ENCODE measurements around the gene ANGPTL2. TPM values are rescaled to one million over a fixed set of nuclear protein-coding genes. Genes with fewer than 3 reads are reported as not detected.
"Not testable (repeated sequence)": the region's sequence is repeated elsewhere in the genome, so short reads cannot be mapped to it uniquely, and the experiment has no call there.

ANGPTL2 gene, protein sequence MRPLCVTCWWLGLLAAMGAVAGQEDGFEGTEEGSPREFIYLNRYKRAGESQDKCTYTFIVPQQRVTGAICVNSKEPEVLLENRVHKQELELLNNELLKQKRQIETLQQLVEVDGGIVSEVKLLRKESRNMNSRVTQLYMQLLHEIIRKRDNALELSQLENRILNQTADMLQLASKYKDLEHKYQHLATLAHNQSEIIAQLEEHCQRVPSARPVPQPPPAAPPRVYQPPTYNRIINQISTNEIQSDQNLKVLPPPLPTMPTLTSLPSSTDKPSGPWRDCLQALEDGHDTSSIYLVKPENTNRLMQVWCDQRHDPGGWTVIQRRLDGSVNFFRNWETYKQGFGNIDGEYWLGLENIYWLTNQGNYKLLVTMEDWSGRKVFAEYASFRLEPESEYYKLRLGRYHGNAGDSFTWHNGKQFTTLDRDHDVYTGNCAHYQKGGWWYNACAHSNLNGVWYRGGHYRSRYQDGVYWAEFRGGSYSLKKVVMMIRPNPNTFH
- total RNA-seq: 10 to 100 TPM; 17.3 to 21.3 (median 19.8) TPM

DNA sequence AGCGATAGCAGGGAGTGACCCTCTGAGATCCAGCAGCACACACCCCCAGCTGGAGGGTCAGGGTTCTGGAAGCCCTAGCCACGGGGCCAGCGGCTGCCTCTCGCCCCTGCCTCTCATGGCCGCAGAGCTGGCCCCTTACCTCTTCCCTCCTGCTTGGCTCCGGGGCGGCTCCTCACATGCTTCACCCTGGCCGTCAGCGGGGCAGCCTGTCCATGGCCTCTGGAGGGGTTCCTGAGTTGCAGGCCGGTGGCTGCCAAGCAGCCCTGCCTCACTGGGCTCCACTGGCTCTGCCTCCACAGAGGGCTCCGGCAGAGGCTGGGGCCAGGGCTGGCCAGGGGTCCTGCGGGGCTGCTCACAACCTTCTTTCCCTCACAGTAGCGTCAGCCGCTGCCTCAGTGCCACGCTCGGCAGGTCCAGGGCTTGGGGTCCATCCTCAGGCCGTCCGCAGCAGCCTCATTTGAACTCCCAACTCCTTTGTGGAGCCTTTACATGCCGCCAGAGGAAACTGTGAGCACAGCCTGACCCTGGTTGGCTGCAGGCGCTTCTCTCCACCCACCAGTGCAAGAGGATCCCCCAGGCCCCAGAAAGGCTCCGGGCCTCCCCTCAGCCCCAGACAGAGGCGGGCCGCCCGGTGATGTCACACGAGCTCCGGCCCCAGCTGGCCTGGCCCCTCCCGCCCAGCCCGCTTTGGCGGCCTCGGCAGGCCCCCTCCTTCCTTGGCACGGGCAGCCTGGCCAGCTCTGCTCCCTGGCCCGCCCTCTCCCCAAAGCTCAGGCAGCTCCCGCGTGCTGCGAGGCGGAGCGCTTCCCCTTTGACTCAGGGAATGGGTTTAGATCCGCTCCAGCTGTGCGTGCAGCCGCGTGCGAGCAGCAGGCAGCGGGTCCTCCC is at the start of gene ANGPTL2:
Gene ANGPTL2 (minus strand): TSS at position 460 of the 888 bp plus-strand sequence. CDS start 13,904 bp downstream, outside the sequence.
- H3K36me3 ChIP-seq: no peaks in the 10 kb centered on the region
- H3K27ac ChIP-seq: peak within 1 kb of the TSS; percentile 76
- no peak for TF ChIP-seq EP300 (IDR thresholded peaks at IDR 0.05)
- TF ChIP-seq, protein P1, sequence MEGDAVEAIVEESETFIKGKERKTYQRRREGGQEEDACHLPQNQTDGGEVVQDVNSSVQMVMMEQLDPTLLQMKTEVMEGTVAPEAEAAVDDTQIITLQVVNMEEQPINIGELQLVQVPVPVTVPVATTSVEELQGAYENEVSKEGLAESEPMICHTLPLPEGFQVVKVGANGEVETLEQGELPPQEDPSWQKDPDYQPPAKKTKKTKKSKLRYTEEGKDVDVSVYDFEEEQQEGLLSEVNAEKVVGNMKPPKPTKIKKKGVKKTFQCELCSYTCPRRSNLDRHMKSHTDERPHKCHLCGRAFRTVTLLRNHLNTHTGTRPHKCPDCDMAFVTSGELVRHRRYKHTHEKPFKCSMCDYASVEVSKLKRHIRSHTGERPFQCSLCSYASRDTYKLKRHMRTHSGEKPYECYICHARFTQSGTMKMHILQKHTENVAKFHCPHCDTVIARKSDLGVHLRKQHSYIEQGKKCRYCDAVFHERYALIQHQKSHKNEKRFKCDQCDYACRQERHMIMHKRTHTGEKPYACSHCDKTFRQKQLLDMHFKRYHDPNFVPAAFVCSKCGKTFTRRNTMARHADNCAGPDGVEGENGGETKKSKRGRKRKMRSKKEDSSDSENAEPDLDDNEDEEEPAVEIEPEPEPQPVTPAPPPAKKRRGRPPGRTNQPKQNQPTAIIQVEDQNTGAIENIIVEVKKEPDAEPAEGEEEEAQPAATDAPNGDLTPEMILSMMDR (IDR thresholded peaks at IDR 0.05): no peak
- peak in 1 of 2 donors; percentile 56 for TF ChIP-seq POLR2A (IDR thresholded peaks at IDR 0.05)
- peak in 2 of 3 donors; percentile 35 to 70 for TF ChIP-seq POLR2AphosphoS5 (IDR thresholded peaks at IDR 0.05)
- peaks cover 57% of the 10 kb centered on the region for H3K4me1 ChIP-seq
- H3K4me3 ChIP-seq: peak within 1 kb of the TSS; percentile 49
- peak; percentile 91 to 94 for DNase-seq (ENCODE audit: low spot score in 2 of 2)
- no peaks in the 10 kb centered on the region for H3K9me3 ChIP-seq
- H3K27me3 ChIP-seq: no peaks in the 10 kb centered on the region
- 0% methylated on average over 1 of the region's 43 CpGs for WGBS

DNA sequence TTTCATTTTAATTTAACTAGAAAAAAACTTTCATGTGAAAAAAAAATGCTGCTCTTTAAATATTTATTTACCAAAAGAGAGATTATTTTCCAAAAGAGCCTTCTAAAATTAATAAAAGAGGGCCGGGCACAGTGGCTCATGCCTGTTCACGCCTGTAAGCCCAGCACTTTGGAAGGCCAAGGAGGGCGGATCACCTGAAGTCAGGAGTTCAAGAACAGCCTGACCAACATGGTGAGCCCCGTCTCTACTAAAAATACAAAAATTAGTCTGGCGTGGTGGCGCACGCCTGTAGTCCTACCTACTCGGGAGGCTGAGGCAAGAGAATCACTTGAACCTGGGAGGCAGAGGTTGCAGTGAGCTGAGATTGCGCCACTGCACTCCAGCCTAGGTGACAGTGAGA is 48.9 kb upstream of the ANGPTL2 start:
- not testable (repeated sequence) for H3K36me3 ChIP-seq, H3K4me1 ChIP-seq, H3K4me3 ChIP-seq, H3K27me3 ChIP-seq, H3K9me3 ChIP-seq, H3K27ac ChIP-seq
- DNase-seq (ENCODE audit: low spot score in 2 of 2): peak in 1 of 2 donors; percentile 38
- 95% methylated on average over 9 of the region's 9 CpGs for WGBS

GRCh38 chr9:127170652-127171051 is 48.2 kb upstream of the ANGPTL2 start:
- H3K9me3 ChIP-seq: no peaks in the 10 kb centered on the region
- peak in 1 of 2 donors; percentile 31 for DNase-seq (ENCODE audit: low spot score in 2 of 2)
- H3K27ac ChIP-seq: no peak overlapping the region
- WGBS: 84% methylated on average over 2 of the region's 2 CpGs
- H3K4me3 ChIP-seq: no peak overlapping the region
- no peaks in the 10 kb centered on the region for H3K36me3 ChIP-seq
- H3K4me1 ChIP-seq: no peaks in the 10 kb centered on the region
- no peaks in the 10 kb centered on the region for H3K27me3 ChIP-seq
- TF ChIP-seq POLR2A (IDR thresholded peaks at IDR 0.05) (no peak), EP300 (IDR thresholded peaks at IDR 0.05) (no peak)

GRCh38 chr9:127170103-127170502 is 47.7 kb upstream of the ANGPTL2 start:
- DNase-seq (ENCODE audit: low spot score in 2 of 2): peak in 1 of 2 donors; percentile 16
- no peaks in the 10 kb centered on the region for H3K27me3 ChIP-seq
- WGBS: 93% methylated on average over 4 of the region's 4 CpGs
- H3K4me3 ChIP-seq: no peak overlapping the region
- no peaks in the 10 kb centered on the region for H3K4me1 ChIP-seq
- no peaks in the 10 kb centered on the region for H3K36me3 ChIP-seq
- no peak for TF ChIP-seq POLR2A (IDR thresholded peaks at IDR 0.05)
- no peaks in the 10 kb centered on the region for H3K9me3 ChIP-seq
- H3K27ac ChIP-seq: no peak overlapping the region

GRCh38 chr9:127169575-127169883 is 47.1 kb upstream of the ANGPTL2 start:
- WGBS: 84% methylated on average over 5 of the region's 5 CpGs
- TF ChIP-seq, protein P1 (IDR thresholded peaks at IDR 0.05): no peak
- TF ChIP-seq POLR2AphosphoS5 (IDR thresholded peaks at IDR 0.05) (no peak), POLR2A (IDR thresholded peaks at IDR 0.05) (no peak), EP300 (IDR thresholded peaks at IDR 0.05) (no peak)
- no peak overlapping the region for H3K4me3 ChIP-seq
- no peaks in the 10 kb centered on the region for H3K4me1 ChIP-seq
- no peaks in the 10 kb centered on the region for H3K27me3 ChIP-seq
- H3K36me3 ChIP-seq: no peaks in the 10 kb centered on the region
- DNase-seq (ENCODE audit: low spot score in 2 of 2): no peak
- no peaks in the 10 kb centered on the region for H3K9me3 ChIP-seq
- H3K27ac ChIP-seq: no peak overlapping the region

- H3K9me3 ChIP-seq: no peaks in the 10 kb centered on the region
- TF ChIP-seq EP300 (IDR thresholded peaks at IDR 0.05) (no peak), POLR2A (IDR thresholded peaks at IDR 0.05) (no peak), POLR2AphosphoS5 (IDR thresholded peaks at IDR 0.05) (no peak)
- TF ChIP-seq, protein P1 (IDR thresholded peaks at IDR 0.05): no peak
- DNase-seq (ENCODE audit: low spot score in 2 of 2): peak in 1 of 2 donors; percentile 30
Observed at GRCh38 chr9:127168756-127169574, 46.5 kb upstream of the ANGPTL2 start.

More at GRCh38 chr9:127168756-127169574, 46.5 kb upstream of the ANGPTL2 start:
- Histone ChIP-seq H3K27ac (no peak overlapping the region), H3K4me1 (no peaks in the 10 kb centered on the region), H3K4me3 (no peak overlapping the region), H3K27me3 (no peaks in the 10 kb centered on the region), H3K36me3 (no peaks in the 10 kb centered on the region)
- 85% methylated on average over 4 of the region's 10 CpGs for WGBS
